HL-60 (cell line): Measurements from ENCODE around the gene P3H2.

Experiments used
- DNase-seq, 2 experiments: peaks; one replicate each; pipeline ENCODE4 v3.0.0-alpha.2; 2010 to 2020; ENCODE audit warnings: low read depth in 1 of 2, low spot score in 1 of 2
- H3K27ac ChIP-seq: fragments of 250-450 bp; sonication (Bioruptor Pico); replicated peaks from 2 replicates; pipeline ENCODE4 v1.5.1; 2020; ENCODE audit warnings: mild to moderate bottlenecking, moderate library complexity
- H3K27me3 ChIP-seq: fragments of 250-450 bp; sonication (Bioruptor Pico); 2 replicates; pipeline ENCODE4 v1.5.1; 2021; ENCODE audit warnings: mild to moderate bottlenecking, moderate library complexity; ENCODE audit not compliant: insufficient read depth, poor library complexity, severe bottlenecking
- H3K4me3 ChIP-seq: replicated peaks from 2 replicates; pipeline ENCODE4 v1.5.1; 2011; ENCODE audit warnings: mild to moderate bottlenecking, control low read depth, low read length; ENCODE audit not compliant: insufficient read depth
- CTCF ChIP-seq: IDR thresholded peaks from one replicate; pipeline ENCODE4 v1.5.1; 2011; ENCODE audit warnings: low read length, control low read depth, inconsistent platforms; ENCODE audit not compliant: insufficient read depth
- GABPA ChIP-seq: IDR thresholded peaks from 2 replicates; pipeline ENCODE4 v1.6.1; 2012; ENCODE audit warnings: low read depth
- POLR2AphosphoS5 ChIP-seq: IDR thresholded peaks from 2 replicates; pipeline ENCODE4 v1.6.1; 2012; ENCODE audit warnings: low read depth
- REST ChIP-seq: IDR thresholded peaks from 2 replicates; pipeline ENCODE4 v1.6.1; 2012; ENCODE audit warnings: low read depth; ENCODE audit not compliant: insufficient replicate concordance
- SPI1 ChIP-seq: IDR thresholded peaks from 2 replicates; pipeline ENCODE4 v1.6.1; 2012; ENCODE audit warnings: low read depth, mild to moderate bottlenecking, borderline replicate concordance

P3H2 gene

GRCh38 chr3:189942948-189943347 is 177.7 kb downstream of the P3H2 start:
- no peak overlapping the region for H3K27ac ChIP-seq
- DNase-seq, result no peak
- no peak overlapping the region for H3K4me3 ChIP-seq
- H3K27me3 ChIP-seq, result no peaks in the 10 kb centered on the region
- TF ChIP-seq CTCF, result no peak
- TF ChIP-seq SPI1, result no peak
- TF ChIP-seq REST, result no peak
- TF ChIP-seq GABPA, result no peak
- no peak for TF ChIP-seq POLR2AphosphoS5

- no peak for DNase-seq
- TF ChIP-seq SPI1, result no peak
- no peak for TF ChIP-seq POLR2AphosphoS5
- no peak for TF ChIP-seq GABPA
- TF ChIP-seq REST, result no peak
- no peak for TF ChIP-seq CTCF
- Histone ChIP-seq H3K4me3 (no peak overlapping the region), H3K27me3 (no peaks in the 10 kb centered on the region), H3K27ac (no peak overlapping the region)
Observed at GRCh38 chr3:189941679-189942078, 179.0 kb downstream of the P3H2 start.

GRCh38 chr3:189941125-189941524 is 179.6 kb downstream of the P3H2 start:
- Histone ChIP-seq H3K4me3 (no peak overlapping the region), H3K27ac (no peak overlapping the region), H3K27me3 (no peaks in the 10 kb centered on the region)
- TF ChIP-seq CTCF (no peak), POLR2AphosphoS5 (no peak), REST (no peak), SPI1 (no peak), GABPA (no peak)
- DNase-seq, result no peak
